COLO668 (cell line): ENCODE measurements around the gene KIF17.
A peak's percentile ranks its signal among the peaks of the same experiment; 100 is the strongest.

Source experiments
- DNase-seq: peaks from one replicate; lab custom pipeline; 2025; ENCODE audit not compliant: unreplicated experiment; lab: John Stamatoyannopoulos, UW

The KIF17 gene

GRCh38 chr1:20663365-20663764, 54.4 kb downstream of the KIF17 start:
- DNase-seq = no peak

DNA sequence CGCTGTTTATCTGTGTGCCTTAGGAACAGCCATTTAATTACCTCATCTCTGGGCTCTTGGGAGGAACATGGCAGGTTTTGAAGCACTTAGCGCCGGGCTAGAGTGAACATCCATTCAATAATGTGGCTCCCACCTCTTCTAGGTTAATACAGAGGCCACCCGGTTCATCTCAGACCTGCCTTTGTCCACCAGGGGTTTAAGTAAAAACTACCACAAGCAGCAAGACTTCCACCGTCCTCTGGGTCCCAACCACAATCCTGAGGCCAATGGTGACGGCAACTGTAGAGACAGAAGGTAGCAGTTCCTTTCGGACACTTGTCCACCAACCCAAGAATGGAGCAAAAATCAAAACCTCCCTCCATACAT, 55.7 kb downstream of the KIF17 start:
- DNase-seq = no peak

DNA sequence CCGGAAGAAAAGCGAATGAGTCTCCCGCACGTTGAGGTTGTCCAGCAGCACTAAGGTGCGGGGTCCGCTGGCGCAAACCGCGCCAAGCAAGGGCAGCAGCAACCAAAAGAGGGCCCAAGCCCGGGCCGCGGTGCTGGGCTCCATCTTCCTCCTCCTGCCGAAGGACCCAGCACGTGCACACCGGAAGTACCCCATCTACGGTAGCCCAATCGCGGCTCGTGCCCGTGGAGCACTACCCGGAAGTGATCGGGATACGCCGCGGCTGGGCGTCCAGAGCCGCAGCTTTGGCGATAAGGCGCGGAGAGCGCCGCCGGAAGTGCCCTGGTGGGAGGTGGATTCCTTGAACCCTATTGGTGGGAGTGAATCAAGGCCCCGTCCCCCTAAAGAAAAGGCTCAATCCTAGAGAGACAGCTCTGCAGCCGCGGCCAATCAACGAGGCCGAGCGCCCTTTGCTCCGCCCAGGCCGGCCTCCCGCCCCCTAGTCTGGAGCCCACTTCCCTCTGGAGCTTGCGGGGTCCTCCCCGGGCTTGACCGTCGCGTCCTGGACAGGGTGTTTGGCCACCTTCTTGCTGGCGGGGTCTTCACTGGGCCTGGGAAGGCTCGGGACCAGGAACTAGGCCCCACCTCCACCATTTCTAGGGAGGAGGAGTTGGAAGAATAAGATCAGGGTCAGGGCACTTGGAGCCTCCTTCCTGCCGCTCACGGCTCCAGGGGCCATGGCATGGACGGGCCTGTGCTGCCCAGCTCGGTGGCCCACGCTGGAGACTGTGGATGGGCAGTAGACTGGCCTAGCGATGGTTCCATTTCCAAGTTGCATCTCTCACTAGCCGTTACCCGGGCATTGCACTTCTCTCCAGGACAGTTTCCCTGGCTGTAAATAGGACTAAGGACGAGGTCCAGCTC, 56.3 kb downstream of the KIF17 start, which contains the start of gene DDOST:
DDOST (minus strand) TSS at position 163 of the 903 bp plus-strand sequence; CDS start at position 144, 19 bp downstream.
- peak; percentile 100 for DNase-seq

- DNase-seq = no peak
Measured at GRCh38 chr1:20660847-20661206, 57.0 kb downstream of the KIF17 start.

DNA sequence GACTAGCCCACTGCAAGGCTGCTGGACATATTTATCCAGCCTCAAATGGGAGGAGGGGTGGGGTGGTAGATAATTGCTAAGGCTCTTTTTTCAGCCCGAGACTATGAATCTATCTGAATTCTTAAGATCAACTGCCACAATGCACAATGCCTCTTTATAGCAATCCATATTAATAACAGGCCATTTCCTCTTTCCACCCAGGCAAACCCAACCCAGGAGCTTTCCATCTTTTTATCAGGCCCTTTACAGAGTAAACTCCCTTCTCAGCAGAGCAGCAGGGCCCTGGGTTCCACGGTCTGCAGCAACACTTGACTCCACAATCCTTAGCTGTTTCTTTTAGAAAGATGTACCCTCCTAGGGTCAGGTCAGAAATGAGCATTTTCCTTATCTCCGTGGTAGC, 57.4 kb downstream of the KIF17 start:
- DNase-seq = no peak

DNA sequence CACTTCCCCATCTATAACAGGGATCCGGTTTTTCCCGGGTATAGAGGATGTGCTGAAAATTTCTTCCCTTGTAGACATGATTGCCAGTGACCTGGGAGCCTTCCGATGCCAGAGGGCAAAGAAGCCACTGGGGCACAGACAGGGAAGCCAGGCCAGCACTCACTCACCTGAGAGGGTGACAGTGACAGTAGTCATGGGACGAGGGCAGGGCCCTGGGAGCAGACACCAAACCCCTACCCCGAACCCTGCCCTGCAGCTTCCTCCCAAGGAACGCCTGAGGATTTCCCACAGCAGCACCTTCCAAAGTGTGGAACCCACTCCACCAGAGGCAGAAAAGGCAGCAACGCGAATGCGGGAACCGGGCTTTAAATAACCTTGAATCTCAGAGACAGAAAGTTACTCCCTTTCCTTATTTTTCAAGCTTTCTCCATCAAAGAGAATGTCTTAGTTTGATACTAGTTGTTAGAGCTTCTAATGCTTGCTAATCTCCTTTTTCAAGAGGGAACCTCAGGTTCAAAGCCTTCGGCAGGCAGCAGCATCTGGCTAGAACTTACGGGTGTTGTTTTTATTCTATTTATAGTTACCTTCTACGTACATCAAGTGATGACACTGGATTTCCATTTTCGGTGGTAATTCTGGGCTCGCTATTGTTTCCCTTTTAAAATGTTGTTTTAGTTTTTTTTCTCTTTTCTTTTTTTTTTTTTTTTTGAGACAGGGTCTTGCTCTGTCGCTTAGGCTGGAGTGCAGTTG, 59.5 kb downstream of the KIF17 start:
- DNase-seq = no peak

GRCh38 chr1:20657024-20657423, 60.8 kb downstream of the KIF17 start:
- DNase-seq = no peak

- DNase-seq = no peak
Measured at GRCh38 chr1:20654104-20654690, 63.6 kb downstream of the KIF17 start.

GRCh38 chr1:20652300-20652699, 65.5 kb downstream of the KIF17 start:
- no peak for DNase-seq

DNA sequence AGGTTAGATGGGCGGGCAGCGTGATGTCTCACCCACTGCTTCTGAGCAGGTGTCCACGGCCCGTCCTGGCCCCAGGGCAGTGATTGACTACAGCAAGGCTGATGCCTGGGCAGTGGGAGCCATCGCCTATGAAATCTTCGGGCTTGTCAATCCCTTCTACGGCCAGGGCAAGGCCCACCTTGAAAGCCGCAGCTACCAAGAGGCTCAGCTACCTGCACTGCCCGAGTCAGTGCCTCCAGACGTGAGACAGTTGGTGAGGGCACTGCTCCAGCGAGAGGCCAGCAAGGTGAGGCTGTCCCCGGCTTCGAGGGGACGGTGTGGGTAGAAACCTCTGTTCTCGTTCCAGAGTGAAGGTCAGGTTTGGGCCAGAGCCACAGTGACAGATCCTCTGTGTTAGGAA, 68.9 kb downstream of the KIF17 start:
- DNase-seq = no peak

- DNase-seq = no peak
Measured at GRCh38 chr1:20648438-20648837, 69.4 kb downstream of the KIF17 start.

- DNase-seq = no peak
Measured at GRCh38 chr1:20645414-20645813, 72.4 kb downstream of the KIF17 start.

- no peak for DNase-seq
Measured at GRCh38 chr1:20644416-20644815, 73.4 kb downstream of the KIF17 start.

DNA sequence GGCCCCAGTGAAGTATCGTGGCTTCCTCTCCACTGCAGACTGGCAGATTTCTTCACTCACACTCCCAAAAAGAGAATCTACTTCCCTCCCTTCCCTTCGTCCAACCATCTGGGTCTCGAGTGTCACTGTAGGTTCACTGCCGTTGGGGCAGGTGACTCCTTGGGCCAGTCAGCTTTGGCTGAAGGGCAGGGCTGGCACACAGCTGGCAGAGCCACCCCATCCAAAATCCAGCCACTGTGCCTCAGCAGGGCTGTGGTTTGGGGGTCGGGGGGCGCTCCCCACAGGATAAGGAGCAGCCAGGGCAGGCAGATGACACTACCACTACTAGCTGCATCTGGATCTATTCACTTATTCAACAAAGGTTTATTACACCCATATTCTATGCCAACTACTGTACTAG, 74.7 kb downstream of the KIF17 start:
- DNase-seq = no peak

- DNase-seq = no peak
Measured at GRCh38 chr1:20641975-20642374, 75.8 kb downstream of the KIF17 start.

- DNase-seq = peak; percentile 62
Measured at GRCh38 chr1:20640183-20640597, 77.6 kb downstream of the KIF17 start.

GRCh38 chr1:20636785-20637347, 80.9 kb downstream of the KIF17 start:
- no peak for DNase-seq

- peak; percentile 53 for DNase-seq
Measured at GRCh38 chr1:20634594-20635084, 83.2 kb downstream of the KIF17 start.

DNA sequence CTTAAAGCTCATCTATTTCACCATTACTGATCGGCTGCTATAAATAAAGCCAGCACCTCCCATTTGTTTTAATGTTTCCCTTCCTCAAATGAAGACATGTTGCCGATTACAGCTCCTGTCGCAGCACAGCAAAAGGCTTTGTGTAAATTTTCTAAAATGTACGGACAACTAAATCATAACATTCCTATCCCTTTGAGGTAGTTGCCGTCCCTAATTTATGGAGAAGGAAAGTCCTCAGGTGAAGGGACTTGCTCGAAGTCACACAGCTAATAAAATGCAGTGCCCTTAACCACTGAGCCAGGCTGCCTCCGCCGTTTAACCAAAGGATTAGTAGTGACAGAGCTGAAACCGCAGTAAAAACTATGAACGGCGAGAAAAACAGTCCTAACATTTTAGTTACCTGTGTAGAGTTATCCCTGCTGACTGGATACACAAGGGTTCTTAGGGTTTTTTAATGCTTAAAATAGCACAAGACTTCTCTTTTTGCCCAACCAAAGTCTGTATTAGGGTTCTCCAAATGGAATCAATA, 83.7 kb downstream of the KIF17 start:
- DNase-seq = no peak

- DNase-seq = peak; percentile 90
Measured at GRCh38 chr1:20633190-20634064, 84.4 kb downstream of the KIF17 start, which contains the start of gene PINK1. TSS of gene PINK1 (plus strand) at chr1:20633458. CDS start at chr1:20633549, 91 bp downstream.
